GM18498 (cell line): ENCODE data around the gene FBXO8.
A peak's percentile ranks its signal among the peaks of the same experiment; 100 is the strongest.
"Not testable (repeated sequence)": the region's sequence is repeated elsewhere in the genome, so short reads cannot be mapped to it uniquely, and the experiment has no call there.

Experiments used
- ATAC-seq: cut with Tn5 transposase; IDR thresholded peaks from one replicate; pipeline ENCODE4 v1.9.1; 2021; ENCODE audit warnings: mild to moderate bottlenecking, moderate library complexity; ENCODE audit not compliant: unreplicated experiment

The FBXO8 gene

DNA sequence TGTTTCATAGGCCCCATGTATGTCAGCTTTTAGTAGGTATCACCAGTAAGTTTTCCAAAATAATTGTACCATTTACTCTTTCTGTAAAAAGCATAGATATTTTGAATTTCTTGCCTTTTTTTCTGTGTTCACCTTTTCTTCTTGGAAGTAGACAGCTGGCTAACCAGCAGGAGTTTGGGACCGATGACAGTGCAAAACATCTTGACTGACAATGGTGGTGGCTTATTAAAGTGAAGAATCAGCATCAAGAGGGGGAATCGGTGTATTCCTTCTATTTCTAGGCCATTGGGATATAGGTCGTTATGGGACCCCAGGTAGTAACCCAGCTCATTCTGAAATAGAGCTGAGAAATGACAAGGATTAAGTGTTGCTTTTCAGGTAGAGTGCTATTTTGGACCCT is 3.4 kb upstream of the FBXO8 start:
- no peak for ATAC-seq

DNA sequence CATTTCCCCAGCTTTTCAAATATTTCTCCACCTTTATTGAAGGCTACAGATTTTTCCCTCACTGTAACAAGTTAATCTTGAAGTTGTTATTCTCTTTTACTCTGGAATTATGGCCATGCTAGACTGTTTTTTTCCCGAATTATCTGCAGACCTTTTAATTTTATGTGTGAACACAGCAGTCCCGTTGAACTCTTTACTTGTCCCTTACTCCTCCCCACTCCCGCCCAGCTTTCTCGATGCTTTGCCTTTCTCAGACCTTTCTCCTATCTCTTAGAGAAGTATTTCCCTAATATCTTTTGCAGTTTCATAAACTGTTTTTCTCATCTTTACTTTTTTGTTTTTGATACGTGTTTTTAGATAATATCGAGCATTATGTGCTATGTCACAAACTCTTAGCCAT is 1.0 kb upstream of the FBXO8 start:
- ATAC-seq, result no peak

DNA sequence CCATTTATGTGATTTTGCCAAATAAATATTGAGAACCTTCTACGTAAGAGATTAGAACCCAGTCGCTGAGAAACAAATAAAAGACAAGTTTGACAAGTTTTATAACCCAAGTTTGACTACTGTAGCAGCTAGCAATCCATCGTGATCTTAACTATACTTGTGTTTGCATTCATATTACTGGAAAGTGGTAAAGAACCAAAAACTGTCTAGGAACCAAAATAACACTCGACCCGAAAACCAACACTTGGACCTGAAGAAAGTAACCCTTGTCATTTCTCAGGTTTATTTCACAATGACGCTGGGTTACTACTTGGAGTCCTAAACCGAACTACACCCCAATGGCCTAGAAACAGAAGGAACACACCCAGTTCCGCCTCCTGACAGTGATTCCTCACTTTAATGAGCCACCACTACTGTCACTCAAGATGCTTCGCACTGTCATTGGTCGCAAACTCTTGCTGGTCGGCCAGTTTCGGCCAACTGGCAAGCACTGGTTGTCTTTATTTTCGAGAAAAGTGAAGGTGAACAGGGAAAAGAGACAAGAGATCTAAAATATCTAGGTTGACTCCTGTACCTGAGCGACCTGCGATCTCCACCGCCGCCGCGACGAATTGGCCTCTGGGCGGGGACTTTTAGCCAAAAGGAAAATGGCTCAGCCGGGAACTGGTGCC is 496 bp downstream of the FBXO8 start:
- ATAC-seq, result peak; percentile 98

DNA sequence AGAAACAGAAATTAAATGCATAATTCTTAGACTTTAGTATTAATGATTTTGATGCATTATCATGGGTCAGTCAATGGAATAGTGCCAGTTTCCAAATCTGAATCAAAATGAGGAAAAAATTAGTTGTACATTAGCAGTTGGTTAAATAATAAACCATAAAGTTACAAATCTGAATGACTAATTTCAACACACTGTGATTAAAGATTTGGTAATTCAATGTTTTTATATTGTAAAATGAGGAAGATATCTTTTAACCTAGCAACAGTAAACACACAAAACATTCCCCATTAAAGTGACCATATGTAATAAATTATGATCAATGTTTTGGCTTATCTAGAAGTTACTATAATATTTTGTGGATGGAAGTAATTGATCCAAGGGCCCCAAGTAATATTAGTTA is 1.6 kb downstream of the FBXO8 start:
- ATAC-seq, result no peak

DNA sequence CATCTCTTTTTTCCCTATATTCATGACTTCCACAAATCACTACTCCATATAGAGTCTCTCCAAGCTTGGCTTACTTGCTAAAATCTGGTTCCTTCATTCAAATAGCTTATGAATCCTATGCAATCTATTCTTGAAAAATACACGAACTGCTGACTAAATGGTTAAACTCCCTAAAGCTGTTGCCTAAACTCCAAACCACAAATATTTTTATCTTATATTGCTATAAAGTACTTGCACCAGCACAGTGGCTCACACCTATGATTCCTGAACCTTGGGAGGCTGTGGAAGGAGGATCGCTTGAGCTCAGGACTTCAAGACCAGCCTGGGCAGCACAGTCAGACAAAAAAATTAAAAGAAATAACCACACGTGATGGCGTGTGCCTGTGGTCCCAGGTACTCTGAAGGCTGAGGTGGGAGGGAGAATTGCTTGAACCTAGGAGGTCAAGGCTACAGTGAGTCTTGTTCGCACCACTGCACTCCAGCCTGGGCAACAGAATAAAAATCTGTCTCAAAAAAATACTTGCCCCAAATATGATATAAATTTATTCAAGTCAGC is 2.2 kb downstream of the FBXO8 start:
- no peak for ATAC-seq

DNA sequence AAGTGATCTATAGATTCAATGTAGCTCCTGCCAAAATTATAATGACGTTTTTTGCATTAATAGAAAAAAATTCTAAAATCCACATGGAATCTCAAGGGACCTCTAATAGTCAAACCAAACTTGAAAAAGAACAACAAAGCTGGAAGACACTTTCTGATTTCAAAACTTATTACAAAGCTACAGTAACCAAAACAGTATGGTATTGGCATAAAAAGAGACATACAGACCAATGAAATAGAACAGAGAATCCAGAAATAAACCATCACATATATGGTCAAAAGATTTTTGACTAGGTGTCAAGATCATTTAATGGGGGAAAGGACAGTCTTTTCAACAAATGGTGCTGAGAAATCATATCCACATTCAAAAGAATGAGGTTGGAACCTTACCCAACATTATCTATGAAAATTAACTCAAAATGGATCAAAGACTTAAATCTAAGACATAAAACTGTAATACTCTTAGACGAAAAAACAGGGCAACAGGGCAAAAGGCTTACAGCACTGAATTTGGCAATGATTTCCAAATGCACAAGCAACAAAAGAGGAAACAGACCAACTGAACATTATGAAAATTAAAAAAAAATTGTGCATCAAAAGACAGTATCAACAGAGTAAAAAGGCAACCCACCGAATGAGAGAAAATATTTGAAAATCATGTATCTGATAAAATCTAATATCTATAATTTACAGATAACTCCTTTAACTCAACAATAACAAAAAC is 3.9 kb downstream of the FBXO8 start:
- ATAC-seq, result no peak

DNA sequence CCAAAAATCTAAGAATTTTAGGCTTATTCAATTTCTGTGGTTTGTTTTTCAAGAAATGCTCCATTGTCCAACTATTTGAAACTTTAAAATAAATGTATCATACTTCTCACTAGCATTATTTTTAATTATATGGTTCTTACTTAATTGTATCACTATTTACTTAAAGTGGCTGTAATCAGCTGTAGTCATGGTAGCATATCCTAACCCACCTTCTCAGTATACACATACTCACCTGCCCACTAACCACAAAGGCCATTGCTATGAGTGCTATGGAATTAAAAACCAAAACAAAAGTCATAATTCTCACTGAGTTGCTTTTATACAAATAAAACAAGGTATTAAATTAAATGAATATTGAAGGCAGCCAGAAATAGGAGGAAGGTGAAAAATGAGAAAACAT is 5.0 kb downstream of the FBXO8 start:
- no peak for ATAC-seq

DNA sequence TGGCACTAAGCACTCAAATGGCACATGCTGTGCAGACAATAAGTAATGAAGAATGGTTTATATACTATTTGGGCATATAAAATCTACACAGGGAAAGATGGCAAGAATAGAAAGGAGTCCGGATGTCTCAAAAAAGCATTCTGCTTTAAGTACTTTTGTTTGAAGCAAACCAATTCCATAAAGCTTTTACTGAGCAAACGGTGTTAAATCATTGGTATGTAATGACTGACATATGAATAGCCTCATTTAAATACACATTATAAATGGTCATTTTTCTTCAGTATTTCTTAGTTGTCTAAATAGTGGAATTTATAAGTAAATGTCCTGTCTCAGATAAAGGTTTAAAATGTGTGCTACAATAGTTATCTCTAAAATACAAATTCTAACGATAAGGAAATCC is 6.0 kb downstream of the FBXO8 start:
- ATAC-seq, result no peak

DNA sequence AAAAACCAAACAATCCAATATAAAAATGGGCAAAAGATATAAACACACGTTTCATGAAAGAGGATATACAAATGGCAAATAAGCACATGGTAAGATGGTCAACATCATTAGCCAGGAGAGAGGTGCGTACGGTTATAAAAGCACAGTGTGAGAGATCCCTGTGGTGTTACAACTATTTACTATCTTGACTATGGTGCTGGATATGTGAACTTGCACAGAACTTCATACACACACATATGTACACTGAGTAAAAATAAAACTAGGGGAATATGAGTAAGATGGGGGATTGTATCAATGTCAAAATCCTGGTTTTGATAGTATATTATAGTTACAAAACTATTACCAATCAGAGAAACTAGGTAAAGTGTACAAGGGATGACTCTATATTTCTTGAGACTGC is 8.4 kb downstream of the FBXO8 start:
- ATAC-seq, result no peak

DNA sequence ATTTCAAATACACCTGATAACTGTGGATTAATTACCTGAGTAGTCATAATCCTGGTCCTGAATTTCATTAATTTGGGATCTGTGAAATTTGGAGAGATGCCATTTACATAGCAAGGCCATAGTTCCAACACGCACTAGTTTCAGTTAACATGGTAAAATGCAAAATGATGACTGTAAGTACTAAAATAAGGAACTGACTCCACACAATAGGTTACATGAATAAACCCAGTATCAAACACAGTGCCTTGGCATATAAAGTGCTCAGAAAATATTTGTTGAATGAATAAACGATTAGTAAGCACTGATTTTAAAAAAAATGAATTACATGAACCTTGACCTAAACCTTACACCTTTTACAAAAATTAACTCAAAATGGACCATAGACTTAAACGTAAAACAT is 9.0 kb downstream of the FBXO8 start:
- no peak for ATAC-seq

DNA sequence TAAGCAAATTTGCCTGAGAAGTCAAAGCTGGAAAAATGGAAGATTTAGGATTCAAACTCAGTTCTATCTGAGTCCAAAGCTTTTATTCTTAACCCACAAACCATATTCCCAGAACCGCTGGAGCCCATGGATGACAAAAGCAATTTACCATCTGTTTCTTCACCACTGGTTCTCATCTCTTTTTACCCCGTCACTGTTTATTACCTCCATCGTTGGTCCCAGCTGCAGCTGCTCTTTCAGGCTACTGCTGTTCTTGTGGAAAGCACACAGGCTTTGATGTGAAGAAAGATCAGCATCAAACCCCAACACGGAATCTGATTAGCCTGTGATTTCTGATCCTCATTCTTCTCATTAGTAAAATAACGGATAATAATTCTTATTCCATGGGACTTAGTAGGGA is 9.5 kb downstream of the FBXO8 start:
- no peak for ATAC-seq

DNA sequence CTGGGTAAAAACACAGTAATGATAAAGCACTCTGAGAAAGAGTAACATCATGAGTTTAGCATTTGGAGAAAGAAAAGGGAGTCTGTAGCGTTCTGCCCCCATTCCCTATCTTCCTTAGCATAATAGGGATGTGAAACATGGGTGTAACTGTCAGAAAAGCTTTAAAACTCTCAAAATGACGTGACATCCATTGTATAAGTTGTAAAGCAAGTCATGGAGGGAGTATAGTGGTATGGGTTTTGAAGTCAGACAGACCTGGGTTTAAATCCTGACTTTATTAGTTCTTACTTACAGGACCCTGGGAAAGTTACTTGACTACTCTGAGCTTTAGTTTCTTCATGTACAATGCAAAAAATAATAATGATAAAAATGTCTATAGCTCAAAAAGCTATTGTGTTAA is 17.1 kb downstream of the FBXO8 start:
- peak; percentile 29 for ATAC-seq

DNA sequence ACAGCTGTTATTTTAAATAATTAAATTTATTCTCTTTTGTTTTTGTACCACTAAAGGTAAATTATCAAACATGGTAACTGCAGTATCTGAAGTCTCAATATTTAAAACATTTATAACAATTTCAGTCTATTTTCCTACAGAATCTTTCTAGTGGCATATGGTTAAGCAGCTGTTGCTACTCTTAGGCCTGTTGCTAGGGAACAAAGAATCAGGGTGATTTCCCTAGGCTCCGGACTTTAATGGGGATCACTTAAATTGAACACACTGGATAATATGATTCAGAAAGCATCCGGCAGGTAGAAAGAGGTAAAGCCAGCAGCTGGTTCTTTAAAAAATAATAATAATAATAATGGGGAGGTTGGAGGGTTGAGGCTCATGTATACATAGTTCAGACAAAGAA is 17.6 kb downstream of the FBXO8 start:
- ATAC-seq, result peak; percentile 45

DNA sequence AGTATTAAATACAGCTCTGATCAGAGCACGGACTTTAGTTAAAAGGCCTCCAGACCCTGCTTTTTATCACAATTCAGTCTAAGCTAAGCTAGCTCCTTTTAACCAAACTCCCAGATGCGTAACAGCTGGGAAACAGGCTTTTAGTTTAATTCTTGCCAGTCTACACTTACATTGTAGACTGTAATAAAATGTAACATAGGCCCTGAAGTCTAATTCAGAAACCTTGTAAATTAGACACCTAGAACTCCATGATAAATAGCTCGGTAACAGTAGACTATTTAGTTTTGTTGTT is 20.1 kb downstream of the FBXO8 start:
- ATAC-seq, result no peak

DNA sequence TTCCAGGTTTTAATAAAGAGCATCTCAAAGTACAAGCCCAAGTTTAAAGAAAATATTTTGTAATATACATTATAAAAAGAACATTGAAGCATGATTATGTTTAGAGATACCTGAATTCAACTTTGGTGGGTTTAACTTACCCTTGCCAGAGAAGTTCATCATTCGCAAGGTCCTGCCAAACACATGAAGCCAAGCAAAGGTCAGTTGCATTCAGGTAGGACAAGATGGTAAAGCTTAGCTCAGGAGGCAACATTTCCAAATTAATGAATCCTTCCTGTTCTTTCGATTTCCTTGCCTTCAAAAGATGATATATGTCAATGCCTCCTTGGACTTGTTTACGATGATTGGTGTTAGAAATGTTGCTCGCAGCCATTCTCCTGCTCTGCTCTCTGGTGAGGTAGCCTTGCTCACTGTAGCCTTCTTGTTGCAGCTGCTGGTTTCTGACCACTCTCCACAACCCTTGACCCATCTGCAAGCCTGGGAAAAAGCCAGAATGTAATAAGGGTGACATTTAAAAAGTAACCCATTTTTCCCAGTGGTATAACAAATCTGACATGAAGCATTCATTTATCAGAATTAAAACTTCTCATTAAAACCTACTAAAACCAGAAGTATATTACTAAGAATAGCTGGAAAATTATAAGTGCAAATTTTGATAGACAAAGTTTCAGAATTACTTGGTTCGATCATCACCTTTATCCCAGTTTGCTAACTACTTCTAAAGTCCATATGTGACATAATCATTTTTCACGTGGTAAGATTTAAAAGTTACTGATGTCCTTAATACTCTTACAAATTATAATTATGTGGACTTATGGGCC is 20.6 kb downstream of the FBXO8 start:
- no peak for ATAC-seq

DNA sequence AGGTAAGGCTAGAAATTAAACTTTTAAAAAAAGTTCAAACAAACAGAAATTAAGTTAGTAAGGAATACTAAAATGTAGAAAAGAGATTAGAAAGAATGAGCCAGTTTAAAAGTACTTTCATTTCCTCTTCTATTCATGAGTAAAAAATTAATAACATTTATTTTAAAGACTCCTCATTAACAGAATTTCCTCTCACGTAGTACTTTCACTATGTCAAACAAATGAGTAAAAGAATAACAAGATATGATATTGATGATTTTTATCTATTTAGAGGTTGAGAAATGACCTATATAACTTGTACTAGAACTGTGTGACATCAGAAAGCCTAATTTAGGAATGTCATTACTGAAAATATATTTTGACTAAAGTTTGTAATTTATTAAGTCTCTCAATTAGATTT is 22.0 kb downstream of the FBXO8 start:
- ATAC-seq, result not testable (repeated sequence)

DNA sequence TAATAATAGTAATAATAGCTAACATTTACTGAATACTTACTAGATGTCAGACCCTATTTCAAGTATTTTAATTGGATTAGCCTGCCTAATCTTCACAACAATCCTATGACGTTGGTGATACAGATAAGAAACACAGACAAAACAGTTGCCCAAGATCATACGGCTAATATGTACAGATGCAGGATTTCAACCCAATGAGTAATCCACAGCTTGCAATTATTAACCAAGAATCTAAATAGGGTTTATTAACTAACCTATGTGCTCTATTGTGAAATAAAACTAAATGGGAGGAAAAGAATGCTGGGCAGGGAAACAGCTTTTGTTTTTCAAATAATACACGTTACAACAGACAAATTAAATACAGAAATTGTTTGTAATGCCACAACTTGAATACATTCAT is 23.4 kb downstream of the FBXO8 start:
- peak; percentile 57 for ATAC-seq

DNA sequence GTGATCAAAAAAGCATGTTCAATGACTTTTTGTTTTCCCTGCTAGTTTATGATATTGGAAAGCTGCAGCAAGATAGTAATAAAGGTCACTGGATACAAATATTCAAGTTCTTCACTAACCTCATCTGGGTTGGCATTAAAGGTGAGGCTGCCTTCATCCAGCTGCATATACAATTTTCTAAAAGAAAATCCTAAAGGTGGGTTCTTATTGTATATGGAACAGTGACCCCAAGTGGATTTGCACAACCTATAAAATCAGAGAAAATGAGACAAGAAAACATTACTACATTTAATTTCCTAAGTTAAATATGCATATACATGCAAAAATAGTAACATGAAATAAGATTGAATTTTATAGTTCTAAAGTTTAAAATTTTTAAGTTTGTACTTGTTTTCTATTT is 23.9 kb downstream of the FBXO8 start:
- no peak for ATAC-seq

DNA sequence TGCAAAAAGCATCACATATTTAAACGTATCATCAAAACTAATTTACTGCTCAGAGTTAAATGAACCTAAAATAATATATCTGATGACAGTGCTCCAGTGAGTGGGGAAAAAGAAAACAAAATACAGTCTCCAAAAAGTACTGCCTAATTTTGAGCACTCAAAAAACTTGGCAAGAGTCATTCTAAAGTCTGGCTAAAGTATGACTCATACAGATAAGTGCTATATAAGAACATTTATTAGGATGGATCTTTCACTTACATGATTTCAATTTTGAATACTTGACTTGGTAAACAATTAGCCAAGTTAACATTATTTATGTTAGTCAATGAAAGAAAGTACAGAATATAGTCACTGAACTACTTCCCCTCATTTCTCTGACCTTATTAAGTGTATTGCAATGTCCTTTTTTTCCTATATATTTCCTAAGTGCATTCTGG is 27.2 kb downstream of the FBXO8 start:
- no peak for ATAC-seq

DNA sequence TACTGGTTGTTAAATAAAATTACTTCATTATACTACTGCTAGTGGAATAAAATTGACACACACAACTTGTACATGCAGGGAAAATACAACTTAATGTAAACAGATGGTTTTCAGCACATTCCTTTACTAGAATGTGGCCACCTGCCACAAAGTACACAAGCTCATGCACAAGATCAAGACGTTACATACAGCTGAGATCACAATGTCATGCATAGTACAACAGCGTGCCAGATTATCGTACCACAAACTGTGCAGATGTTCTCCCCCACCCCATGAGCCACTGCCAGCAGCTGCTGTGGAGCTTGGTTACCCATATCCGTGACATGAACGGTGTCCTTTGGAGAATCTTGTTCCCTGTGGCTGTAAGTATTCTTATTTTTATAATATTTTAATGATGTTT is 27.7 kb downstream of the FBXO8 start:
- no peak for ATAC-seq

DNA sequence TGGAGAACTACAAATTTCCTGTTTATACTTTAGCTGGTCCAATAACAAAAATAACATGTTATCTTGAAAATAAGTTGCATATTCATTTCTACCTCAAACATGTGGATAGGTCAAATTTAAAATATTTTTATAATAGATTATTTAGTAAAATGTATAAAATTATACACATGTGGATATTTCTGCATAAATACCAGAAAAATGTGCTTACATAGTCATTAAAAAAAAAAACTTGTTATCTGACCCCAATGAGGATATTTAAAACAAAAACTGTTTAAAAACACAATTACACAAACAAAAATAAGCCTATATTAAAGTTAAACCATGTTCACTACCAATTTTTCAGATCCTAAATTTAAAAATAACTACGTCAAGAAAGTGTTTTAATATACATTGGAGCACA is 28.1 kb downstream of the FBXO8 start:
- ATAC-seq, result no peak

DNA sequence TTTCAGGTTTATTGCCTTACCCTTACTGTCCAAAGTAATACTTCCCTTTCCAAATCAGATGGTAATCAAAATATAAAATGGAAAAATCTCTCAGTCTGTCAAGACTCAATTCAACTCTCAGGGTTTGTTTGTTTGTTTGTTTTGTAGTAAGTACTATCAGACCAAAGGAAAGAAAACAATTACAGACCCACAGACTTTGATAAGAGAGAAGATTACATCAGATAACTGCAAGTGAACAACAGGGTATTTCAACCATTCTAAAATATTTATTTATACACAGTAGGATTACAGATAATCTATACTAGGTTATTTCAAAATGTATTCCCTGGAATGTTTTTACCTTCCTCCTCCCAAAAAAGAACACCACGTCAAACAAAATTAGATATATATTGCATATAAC is 28.9 kb downstream of the FBXO8 start:
- ATAC-seq, result no peak
